ENCODE results near the gene GANC. TPM values are rescaled to one million over a fixed set of nuclear protein-coding genes. Genes with fewer than 3 reads are reported as not detected.

Gene GANC
- total RNA-seq, 2 experiments from 2014 or later: 21.0 to 23.7 TPM

DNA sequence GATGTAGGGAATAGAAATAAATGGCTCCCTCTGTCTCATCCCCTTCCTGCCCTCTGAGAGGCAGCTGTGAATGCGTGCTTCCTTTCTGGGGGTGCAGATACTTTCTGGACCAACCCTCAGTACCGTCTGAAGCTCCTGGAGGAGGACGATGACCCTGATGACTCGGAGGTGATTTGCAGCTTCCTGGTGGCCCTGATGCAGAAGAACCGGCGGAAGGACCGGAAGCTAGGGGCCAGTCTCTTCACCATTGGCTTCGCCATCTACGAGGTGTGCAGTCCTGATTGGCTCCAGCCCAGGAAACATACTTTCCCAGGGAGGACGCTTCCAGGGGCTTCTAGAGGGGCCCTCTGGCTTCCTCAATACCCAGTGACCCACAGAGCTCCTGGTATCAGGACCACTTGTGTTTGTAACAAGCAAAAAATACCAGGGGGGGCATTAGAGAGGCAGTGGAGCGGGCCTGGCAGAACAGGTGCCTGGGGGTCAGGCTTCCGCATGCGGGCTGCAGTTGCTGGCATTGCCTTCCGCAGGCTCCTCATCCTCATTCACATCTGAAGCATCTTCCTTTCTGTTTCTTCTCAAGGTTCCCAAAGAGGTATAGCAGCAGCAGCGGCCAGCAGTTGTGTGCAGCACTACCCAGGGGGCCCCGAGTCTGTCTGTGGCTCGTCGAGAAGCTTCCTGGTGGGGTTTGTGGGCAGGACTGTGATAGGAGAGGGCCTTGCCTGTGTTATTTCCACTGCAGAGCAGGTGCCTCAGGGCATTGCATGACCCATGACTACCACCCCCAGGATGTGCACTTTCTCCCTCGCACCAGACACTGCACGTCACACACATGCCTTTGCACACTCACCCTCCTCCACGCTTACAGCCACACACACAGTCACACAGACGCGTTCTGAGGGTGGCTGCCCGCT is 128.8 kb downstream of the GANC start:
- no peak for DNase-seq
- no peaks in the 10 kb centered on the region for H3K27me3 Mint-ChIP-seq
- H3K9me3 Mint-ChIP-seq: no peaks in the 10 kb centered on the region
- H3K27ac Mint-ChIP-seq: no peak overlapping the region
- H3K4me3 Mint-ChIP-seq: peak overlapping the region; percentile 52
- peaks cover 3% of the 10 kb centered on the region for H3K4me1 Mint-ChIP-seq
- H3K36me3 Mint-ChIP-seq: peaks cover 2% of the 10 kb centered on the region

GRCh38 chr15:42402455-42403205 is 129.6 kb downstream of the GANC start:
- no peak overlapping the region for H3K4me3 Mint-ChIP-seq
- H3K4me1 Mint-ChIP-seq: peaks cover 3% of the 10 kb centered on the region
- H3K27me3 Mint-ChIP-seq: no peaks in the 10 kb centered on the region
- H3K9me3 Mint-ChIP-seq: no peaks in the 10 kb centered on the region
- H3K27ac Mint-ChIP-seq: no peak overlapping the region
- peaks cover 2% of the 10 kb centered on the region for H3K36me3 Mint-ChIP-seq
- DNase-seq: no peak

DNA sequence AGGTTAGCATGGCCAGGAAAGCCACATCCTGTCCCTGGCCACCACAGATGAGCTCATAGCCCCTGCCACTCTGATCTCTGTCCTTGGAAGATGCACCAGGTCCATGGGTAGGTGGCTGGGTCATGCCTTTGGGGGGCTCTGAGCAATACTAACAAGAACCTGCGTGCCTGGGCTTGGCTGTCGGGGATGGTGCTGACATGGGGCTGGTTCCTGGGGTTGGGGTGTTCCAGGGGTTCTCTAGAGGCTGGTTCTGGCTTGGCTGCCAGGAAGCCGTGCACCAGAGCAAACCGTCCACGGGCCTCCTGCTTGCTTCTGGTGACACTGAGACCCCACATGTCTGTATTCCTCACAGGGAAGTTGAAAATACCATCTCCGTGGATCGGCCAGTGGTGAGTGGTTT is 130.4 kb downstream of the GANC start:
- no peak overlapping the region for H3K27ac Mint-ChIP-seq
- no peaks in the 10 kb centered on the region for H3K9me3 Mint-ChIP-seq
- H3K4me3 Mint-ChIP-seq: no peak overlapping the region
- peaks cover 3% of the 10 kb centered on the region for H3K4me1 Mint-ChIP-seq
- H3K36me3 Mint-ChIP-seq: peaks cover 2% of the 10 kb centered on the region
- DNase-seq: no peak
- no peaks in the 10 kb centered on the region for H3K27me3 Mint-ChIP-seq

DNA sequence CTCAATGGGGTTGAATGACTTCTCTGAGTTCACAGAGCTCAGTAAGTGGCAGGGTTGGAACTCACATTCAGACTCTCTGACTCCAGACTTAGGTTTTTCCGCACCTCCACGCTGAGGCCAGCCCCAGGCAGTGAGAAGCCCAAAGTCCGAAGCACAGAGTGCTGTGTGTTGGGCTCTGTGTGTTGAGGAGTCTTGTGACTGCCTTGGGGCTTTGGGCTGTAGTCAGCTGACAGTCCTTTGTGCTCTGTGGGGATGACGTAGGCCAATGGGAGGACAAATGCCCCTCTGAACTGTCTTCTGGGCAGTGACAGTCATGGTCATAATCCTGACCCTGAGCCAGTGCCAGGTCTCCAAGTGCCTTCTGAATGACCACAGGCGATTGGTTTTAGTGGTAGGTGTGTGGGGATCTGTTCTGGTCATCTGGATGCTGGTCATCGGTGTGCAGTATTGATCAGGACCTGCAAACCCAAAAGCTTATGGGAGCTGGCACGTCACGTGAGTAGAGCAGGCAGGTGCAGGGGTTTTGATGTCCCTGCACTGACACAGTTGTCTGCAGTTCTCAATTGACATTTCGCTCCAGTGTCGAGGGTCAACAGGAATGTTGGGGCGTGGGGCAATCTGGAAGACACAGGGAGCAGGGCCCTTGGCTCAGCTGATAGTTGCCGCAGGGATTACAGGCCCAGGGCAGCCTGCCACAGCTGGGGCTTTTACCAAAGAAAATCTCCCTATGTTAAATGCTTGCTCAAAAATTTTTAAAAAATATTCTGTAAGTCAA is 131.6 kb downstream of the GANC start:
- no peak for DNase-seq
- H3K9me3 Mint-ChIP-seq: no peaks in the 10 kb centered on the region
- H3K4me1 Mint-ChIP-seq: peaks cover 3% of the 10 kb centered on the region
- H3K4me3 Mint-ChIP-seq: no peak overlapping the region
- no peaks in the 10 kb centered on the region for H3K27me3 Mint-ChIP-seq
- H3K36me3 Mint-ChIP-seq: peaks cover 2% of the 10 kb centered on the region
- no peak overlapping the region for H3K27ac Mint-ChIP-seq

- H3K27ac Mint-ChIP-seq: no peak overlapping the region
- peaks cover 3% of the 10 kb centered on the region for H3K4me1 Mint-ChIP-seq
- DNase-seq: no peak
- H3K9me3 Mint-ChIP-seq: no peaks in the 10 kb centered on the region
- no peaks in the 10 kb centered on the region for H3K27me3 Mint-ChIP-seq
- peaks cover 1% of the 10 kb centered on the region for H3K36me3 Mint-ChIP-seq
- H3K4me3 Mint-ChIP-seq: no peak overlapping the region
Measured at GRCh38 chr15:42405863-42406482, 133.0 kb downstream of the GANC start.

Other genes with a start within 250 kb of the GANC start
- not detected for gene PLA2G4D, start 178.6 kb upstream of the GANC start, total RNA-seq
- gene PLA2G4F, start 116.6 kb upstream of the GANC start, total RNA-seq: not detected
- 10 to 100 TPM; 43.3 to 44.2 TPM for gene VPS39, start 64.9 kb upstream of the GANC start, total RNA-seq
- 10 to 100 TPM; 34.8 to 35.8 TPM for gene TMEM87A, start 232 bp downstream of the GANC start, total RNA-seq
- 1 to 10 TPM; 1.4 to 1.8 TPM for gene CAPN3, start 86.3 kb downstream of the GANC start, total RNA-seq
- 10 to 100 TPM; 53.1 to 55.8 TPM for gene ZNF106, start 217.9 kb downstream of the GANC start, total RNA-seq
- 10 to 100 TPM; 37.6 to 42.3 TPM for gene SNAP23, start 222.4 kb downstream of the GANC start, total RNA-seq

Data from activated naive CD8-positive, alpha-beta T cell treated with anti-CD3 and anti-CD28 coated beads for 36 hours (primary cell).